ENCODE data around the gene CDC42EP5.

CDC42EP5 gene

DNA sequence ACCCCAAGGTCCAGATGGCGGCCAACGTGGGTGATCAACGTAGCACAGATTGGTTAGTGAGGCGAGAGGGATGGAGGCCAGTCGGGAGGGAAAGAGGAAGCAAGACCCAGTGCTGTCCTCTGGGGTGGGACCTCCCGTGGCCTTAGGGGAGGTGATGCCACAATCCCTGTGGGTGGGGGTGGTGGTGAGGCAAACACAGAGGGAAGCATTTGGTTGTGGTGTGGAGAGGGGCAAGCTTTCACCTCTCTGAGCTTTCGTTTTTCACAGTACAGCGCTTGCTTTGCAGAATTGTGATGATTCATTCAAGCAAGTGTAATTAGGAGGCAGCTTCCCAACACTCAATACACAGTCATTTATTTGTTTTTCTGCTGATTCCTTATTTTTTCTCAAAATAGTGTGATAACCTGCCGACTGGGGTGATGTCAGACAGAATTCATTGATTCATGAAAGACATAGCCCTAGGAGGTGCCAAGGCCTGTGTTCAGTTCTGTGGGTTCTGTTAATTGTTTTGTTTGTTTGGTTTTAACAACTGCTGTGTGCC, 21.7 kb downstream of the CDC42EP5 start:
- TF ChIP-seq TAF1 (IDR thresholded peaks at IDR 0.05; ENCODE audit: borderline replicate concordance, insufficient read depth, low read length) (no peak), FOXP2 (optimal IDR thresholded peaks at IDR 0.05; ENCODE audit: borderline replicate concordance, extremely low read depth, extremely low read length, insufficient read depth) (no peak), POLR2AphosphoS5 (IDR thresholded peaks at IDR 0.05; ENCODE audit: low read depth, low read length) (no peak), SIN3A (IDR thresholded peaks at IDR 0.05; ENCODE audit: borderline replicate concordance, insufficient read depth, low read length) (no peak)
- TF ChIP-seq, protein P1, sequence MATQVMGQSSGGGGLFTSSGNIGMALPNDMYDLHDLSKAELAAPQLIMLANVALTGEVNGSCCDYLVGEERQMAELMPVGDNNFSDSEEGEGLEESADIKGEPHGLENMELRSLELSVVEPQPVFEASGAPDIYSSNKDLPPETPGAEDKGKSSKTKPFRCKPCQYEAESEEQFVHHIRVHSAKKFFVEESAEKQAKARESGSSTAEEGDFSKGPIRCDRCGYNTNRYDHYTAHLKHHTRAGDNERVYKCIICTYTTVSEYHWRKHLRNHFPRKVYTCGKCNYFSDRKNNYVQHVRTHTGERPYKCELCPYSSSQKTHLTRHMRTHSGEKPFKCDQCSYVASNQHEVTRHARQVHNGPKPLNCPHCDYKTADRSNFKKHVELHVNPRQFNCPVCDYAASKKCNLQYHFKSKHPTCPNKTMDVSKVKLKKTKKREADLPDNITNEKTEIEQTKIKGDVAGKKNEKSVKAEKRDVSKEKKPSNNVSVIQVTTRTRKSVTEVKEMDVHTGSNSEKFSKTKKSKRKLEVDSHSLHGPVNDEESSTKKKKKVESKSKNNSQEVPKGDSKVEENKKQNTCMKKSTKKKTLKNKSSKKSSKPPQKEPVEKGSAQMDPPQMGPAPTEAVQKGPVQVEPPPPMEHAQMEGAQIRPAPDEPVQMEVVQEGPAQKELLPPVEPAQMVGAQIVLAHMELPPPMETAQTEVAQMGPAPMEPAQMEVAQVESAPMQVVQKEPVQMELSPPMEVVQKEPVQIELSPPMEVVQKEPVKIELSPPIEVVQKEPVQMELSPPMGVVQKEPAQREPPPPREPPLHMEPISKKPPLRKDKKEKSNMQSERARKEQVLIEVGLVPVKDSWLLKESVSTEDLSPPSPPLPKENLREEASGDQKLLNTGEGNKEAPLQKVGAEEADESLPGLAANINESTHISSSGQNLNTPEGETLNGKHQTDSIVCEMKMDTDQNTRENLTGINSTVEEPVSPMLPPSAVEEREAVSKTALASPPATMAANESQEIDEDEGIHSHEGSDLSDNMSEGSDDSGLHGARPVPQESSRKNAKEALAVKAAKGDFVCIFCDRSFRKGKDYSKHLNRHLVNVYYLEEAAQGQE (IDR thresholded peaks at IDR 0.05; ENCODE audit: insufficient read depth in 1 of 2, low read depth in 2 of 2, low read length in 2 of 2): no peak

DNA sequence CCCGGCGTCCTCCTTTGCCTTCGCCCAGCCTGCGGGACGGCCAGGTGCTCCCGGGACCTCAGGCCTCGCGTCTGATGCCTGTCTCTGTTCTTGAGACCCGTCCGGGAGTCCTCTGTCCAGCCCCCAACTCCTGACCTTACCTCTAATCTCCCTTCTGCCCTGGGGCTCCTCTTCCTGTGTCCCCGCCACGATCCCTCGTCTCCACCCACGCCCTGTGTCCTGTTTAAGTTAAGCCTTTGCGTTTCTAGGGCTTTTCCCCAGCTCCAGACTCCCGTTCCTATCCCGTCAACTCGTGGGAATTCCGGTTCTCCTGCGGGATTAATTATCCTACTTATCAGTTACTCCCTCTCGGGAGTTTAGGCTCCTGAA, 23.4 kb downstream of the CDC42EP5 start:
- TF ChIP-seq POLR2AphosphoS5 (IDR thresholded peaks at IDR 0.05; ENCODE audit: low read depth, low read length) (no peak), FOXP2 (optimal IDR thresholded peaks at IDR 0.05; ENCODE audit: borderline replicate concordance, extremely low read depth, extremely low read length, insufficient read depth) (no peak), SIN3A (IDR thresholded peaks at IDR 0.05; ENCODE audit: borderline replicate concordance, insufficient read depth, low read length) (no peak), TAF1 (IDR thresholded peaks at IDR 0.05; ENCODE audit: borderline replicate concordance, insufficient read depth, low read length) (no peak)
- TF ChIP-seq, protein P1 (IDR thresholded peaks at IDR 0.05; ENCODE audit: insufficient read depth in 1 of 2, low read depth in 2 of 2, low read length in 2 of 2): no peak

DNA sequence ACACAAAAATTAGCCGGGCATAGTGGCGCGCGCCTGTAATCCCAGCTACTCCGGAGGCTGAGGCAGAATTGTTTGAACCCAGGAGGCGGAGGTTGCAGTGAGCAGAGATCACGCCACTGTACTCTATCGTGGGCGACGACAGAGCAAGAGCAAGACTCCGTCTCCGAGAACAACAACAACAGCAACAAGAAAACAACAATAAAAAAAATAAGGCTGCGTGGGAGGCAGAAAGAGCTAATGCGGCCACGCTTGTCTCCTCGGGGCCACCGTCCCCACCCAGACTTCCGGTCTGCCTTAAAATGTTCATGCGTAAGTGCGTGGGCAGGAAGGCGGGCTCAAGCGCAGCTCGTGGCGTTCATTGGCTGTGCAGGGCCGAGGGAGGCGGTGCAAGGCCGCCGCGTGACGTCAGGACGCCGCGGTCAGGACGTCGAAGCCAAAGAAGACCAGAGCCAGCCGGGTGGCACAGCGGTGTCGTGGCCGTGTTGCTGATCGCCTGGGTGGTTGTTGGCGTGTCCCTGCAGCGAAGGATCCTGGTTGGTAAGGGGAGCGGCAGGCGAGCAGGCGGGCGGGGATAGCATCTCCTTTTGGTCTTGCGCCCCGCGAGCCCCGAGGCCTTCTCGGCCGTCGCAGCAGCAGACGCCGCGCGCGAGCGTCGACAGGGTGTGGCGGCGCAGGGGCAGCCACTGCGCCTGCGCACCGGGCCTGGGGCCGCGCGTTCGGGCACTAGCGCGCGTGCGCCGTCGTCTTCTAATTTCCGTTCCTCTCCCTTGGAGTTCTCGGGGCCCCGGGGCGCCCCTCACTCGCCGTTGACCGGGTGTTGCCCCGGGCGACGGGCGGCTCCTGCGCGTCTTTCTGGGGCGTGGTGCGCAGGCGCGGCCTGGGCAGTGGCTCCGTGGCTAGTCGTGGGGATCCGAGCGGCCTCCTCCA, 24.1 kb downstream of the CDC42EP5 start, which contains the start of gene LENG8:
TSS of gene LENG8 (plus strand) at position 426 of the 927 bp plus-strand sequence. CDS start 2,146 bp downstream, outside the sequence.
- peak; percentile 83; the same call in 1 of the 2 replicates for TF ChIP-seq TAF1 (IDR thresholded peaks at IDR 0.05; ENCODE audit: borderline replicate concordance, insufficient read depth, low read length)
- TF ChIP-seq, protein P1 (IDR thresholded peaks at IDR 0.05; ENCODE audit: insufficient read depth in 1 of 2, low read depth in 2 of 2, low read length in 2 of 2): peak in 1 of 2 experiments; percentile 43; a peak in 1 of 4 replicates
- TF ChIP-seq SIN3A (IDR thresholded peaks at IDR 0.05; ENCODE audit: borderline replicate concordance, insufficient read depth, low read length): 0 out of 2 replicates have a peak, but pooled peaks have one; percentile 5
- peak; percentile 94 for TF ChIP-seq FOXP2 (optimal IDR thresholded peaks at IDR 0.05; ENCODE audit: borderline replicate concordance, extremely low read depth, extremely low read length, insufficient read depth)
- peak; percentile 96 for TF ChIP-seq POLR2AphosphoS5 (IDR thresholded peaks at IDR 0.05; ENCODE audit: low read depth, low read length)

DNA sequence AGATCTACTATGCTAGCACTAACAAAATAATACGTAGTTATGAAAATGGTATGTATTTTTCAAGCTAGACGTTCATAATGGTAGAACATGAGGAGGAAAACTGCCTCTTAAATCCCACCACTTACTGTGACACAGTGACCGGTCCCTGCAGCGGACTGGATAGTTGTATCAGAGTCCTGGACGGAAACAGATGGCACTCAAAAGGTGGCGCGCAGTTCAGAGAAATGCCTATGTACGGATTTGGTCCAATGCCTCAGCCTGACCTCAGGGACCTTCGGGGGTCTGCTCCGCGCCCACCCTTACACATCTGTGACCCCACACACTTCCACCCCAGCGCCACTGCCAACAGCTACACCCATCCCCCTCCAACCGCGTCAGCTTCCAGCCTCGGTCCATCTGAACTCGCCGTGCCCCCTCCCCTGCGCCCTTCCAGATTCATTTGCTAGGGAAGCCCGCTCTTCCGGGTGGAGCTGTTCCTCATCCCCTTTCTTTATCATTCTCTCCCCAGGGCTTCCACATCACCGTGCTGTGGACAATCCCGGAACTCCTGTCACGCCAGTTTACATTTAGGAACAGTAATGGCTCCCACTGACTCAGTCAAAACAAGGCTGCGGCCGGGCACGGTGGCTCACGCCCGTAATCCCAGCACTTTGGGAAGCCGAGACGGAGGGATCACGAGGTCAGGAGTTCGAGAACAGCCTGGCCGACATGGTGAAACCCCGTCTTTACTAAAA, 24.9 kb downstream of the CDC42EP5 start:
- TF ChIP-seq FOXP2 (optimal IDR thresholded peaks at IDR 0.05; ENCODE audit: borderline replicate concordance, extremely low read depth, extremely low read length, insufficient read depth): no peak
- peak; percentile 27; the same call in 1 of the 2 replicates for TF ChIP-seq TAF1 (IDR thresholded peaks at IDR 0.05; ENCODE audit: borderline replicate concordance, insufficient read depth, low read length)
- peak; percentile 37; the same call in 1 of the 2 replicates for TF ChIP-seq POLR2AphosphoS5 (IDR thresholded peaks at IDR 0.05; ENCODE audit: low read depth, low read length)
- TF ChIP-seq, protein P1 (IDR thresholded peaks at IDR 0.05; ENCODE audit: insufficient read depth in 1 of 2, low read depth in 2 of 2, low read length in 2 of 2): no peak
- no peak; the same call in 1 of the 2 replicates for TF ChIP-seq SIN3A (IDR thresholded peaks at IDR 0.05; ENCODE audit: borderline replicate concordance, insufficient read depth, low read length)
